IPS-20b (cell line): ENCODE data around the gene ZNF608.

Experiments used
- H3K27ac ChIP-seq: one replicate; pipeline ENCODE4 v1.5.1; 2013; ENCODE audit warnings: low read length
- H3K27me3 ChIP-seq: 2 replicates; pipeline ENCODE4 v1.6.1; 2013; ENCODE audit warnings: mild to moderate bottlenecking, low read length, inconsistent platforms; ENCODE audit not compliant: insufficient read depth
- H3K36me3 ChIP-seq: 2 replicates; pipeline ENCODE4 v1.6.1; 2013; ENCODE audit warnings: low read depth, mild to moderate bottlenecking, inconsistent platforms, low read length, moderate library complexity; ENCODE audit not compliant: insufficient read depth
- H3K4me1 ChIP-seq: 2 replicates; pipeline ENCODE4 v1.6.1; 2013; ENCODE audit warnings: mild to moderate bottlenecking, control low read depth, inconsistent platforms, low read length, moderate library complexity; ENCODE audit not compliant: insufficient read depth
- H3K4me3 ChIP-seq: 2 replicates; pipeline ENCODE4 v1.5.1; 2013; ENCODE audit warnings: mild to moderate bottlenecking, low read length, inconsistent platforms
- H3K9ac ChIP-seq: 2 replicates; pipeline ENCODE4 v1.6.1; 2013; ENCODE audit warnings: low read depth, mild to moderate bottlenecking, inconsistent platforms, low read length, moderate library complexity
- H3K9me3 ChIP-seq: 2 replicates; pipeline ENCODE4 v1.6.1; 2013; ENCODE audit warnings: mild to moderate bottlenecking, low read depth, low read length, inconsistent platforms; ENCODE audit not compliant: insufficient read depth

ZNF608 gene

GRCh38 chr5:124705577-124705976 lies 40.9 kb downstream of the ZNF608 start:
- Histone ChIP-seq H3K9ac (no peak overlapping the region), H3K27ac (no peak overlapping the region), H3K9me3 (no peaks in the 10 kb centered on the region), H3K4me3 (no peak overlapping the region), H3K27me3 (no peaks in the 10 kb centered on the region), H3K4me1 (peaks cover 81% of the 10 kb centered on the region), H3K36me3 (peaks cover 2% of the 10 kb centered on the region; the same call in 1 of the 2 replicates)

- no peak overlapping the region for H3K9ac ChIP-seq
- no peaks in the 10 kb centered on the region for H3K9me3 ChIP-seq
- peaks cover 79% of the 10 kb centered on the region for H3K4me1 ChIP-seq
- H3K36me3 ChIP-seq, result peaks cover 10% of the 10 kb centered on the region; the same call in 1 of the 2 replicates
- H3K27me3 ChIP-seq, result no peaks in the 10 kb centered on the region
- H3K27ac ChIP-seq, result no peak overlapping the region
- no peak overlapping the region for H3K4me3 ChIP-seq
Measured at GRCh38 chr5:124704594-124705284, 41.7 kb downstream of the ZNF608 start.

GRCh38 chr5:124703995-124704394 lies 42.4 kb downstream of the ZNF608 start:
- Histone ChIP-seq H3K9ac (no peak overlapping the region), H3K27ac (no peak overlapping the region), H3K4me1 (peaks cover 76% of the 10 kb centered on the region), H3K36me3 (peaks cover 18% of the 10 kb centered on the region), H3K9me3 (no peaks in the 10 kb centered on the region), H3K27me3 (no peaks in the 10 kb centered on the region), H3K4me3 (no peak overlapping the region)

GRCh38 chr5:124702525-124702924 lies 43.9 kb downstream of the ZNF608 start:
- no peak overlapping the region for H3K4me3 ChIP-seq
- peaks cover 81% of the 10 kb centered on the region for H3K4me1 ChIP-seq
- peak overlapping the region; percentile 34; the same call in 1 of the 2 replicates for H3K9ac ChIP-seq
- no peaks in the 10 kb centered on the region for H3K9me3 ChIP-seq
- H3K36me3 ChIP-seq, result peaks cover 21% of the 10 kb centered on the region
- H3K27ac ChIP-seq, result peak overlapping the region; percentile 24
- no peaks in the 10 kb centered on the region for H3K27me3 ChIP-seq

GRCh38 chr5:124701873-124702425 lies 44.5 kb downstream of the ZNF608 start:
- Histone ChIP-seq H3K9ac (peak overlapping the region; percentile 34; the same call in 1 of the 2 replicates), H3K4me3 (no peak overlapping the region), H3K4me1 (peaks cover 79% of the 10 kb centered on the region), H3K27me3 (no peaks in the 10 kb centered on the region), H3K36me3 (peaks cover 21% of the 10 kb centered on the region), H3K27ac (no peak overlapping the region), H3K9me3 (no peaks in the 10 kb centered on the region)

- peaks cover 70% of the 10 kb centered on the region for H3K4me1 ChIP-seq
- H3K27ac ChIP-seq, result no peak overlapping the region
- H3K4me3 ChIP-seq, result peak overlapping the region; percentile 10; the same call in 1 of the 2 replicates
- peaks cover 24% of the 10 kb centered on the region for H3K36me3 ChIP-seq
- no peaks in the 10 kb centered on the region for H3K9me3 ChIP-seq
- H3K9ac ChIP-seq, result no peak overlapping the region
- no peaks in the 10 kb centered on the region for H3K27me3 ChIP-seq
Measured at GRCh38 chr5:124701016-124701415, 45.4 kb downstream of the ZNF608 start.

GRCh38 chr5:124700333-124700732 lies 46.1 kb downstream of the ZNF608 start:
- H3K36me3 ChIP-seq, result peaks cover 24% of the 10 kb centered on the region
- no peak overlapping the region for H3K27ac ChIP-seq
- H3K9ac ChIP-seq, result no peak overlapping the region
- no peak overlapping the region for H3K4me3 ChIP-seq
- peaks cover 67% of the 10 kb centered on the region for H3K4me1 ChIP-seq
- H3K27me3 ChIP-seq, result no peaks in the 10 kb centered on the region
- H3K9me3 ChIP-seq, result no peaks in the 10 kb centered on the region

- Histone ChIP-seq H3K9ac (peak overlapping the region; percentile 6; the same call in 1 of the 2 replicates), H3K9me3 (no peaks in the 10 kb centered on the region), H3K27me3 (no peaks in the 10 kb centered on the region), H3K4me1 (peaks cover 55% of the 10 kb centered on the region), H3K27ac (no peak overlapping the region), H3K4me3 (no peak overlapping the region), H3K36me3 (peaks cover 24% of the 10 kb centered on the region)
Measured at GRCh38 chr5:124698770-124699169, 47.7 kb downstream of the ZNF608 start.

- H3K4me3 ChIP-seq, result no peak overlapping the region
- H3K9ac ChIP-seq, result peak overlapping the region; percentile 43; the same call in 1 of the 2 replicates
- H3K9me3 ChIP-seq, result no peaks in the 10 kb centered on the region
- H3K4me1 ChIP-seq, result peaks cover 49% of the 10 kb centered on the region
- peaks cover 24% of the 10 kb centered on the region for H3K36me3 ChIP-seq
- no peak overlapping the region for H3K27ac ChIP-seq
- no peaks in the 10 kb centered on the region for H3K27me3 ChIP-seq
Measured at GRCh38 chr5:124697933-124698591, 48.4 kb downstream of the ZNF608 start.

- Histone ChIP-seq H3K9ac (no peak overlapping the region), H3K4me1 (peaks cover 43% of the 10 kb centered on the region), H3K27me3 (no peaks in the 10 kb centered on the region), H3K4me3 (no peak overlapping the region), H3K27ac (no peak overlapping the region), H3K36me3 (peaks cover 24% of the 10 kb centered on the region), H3K9me3 (no peaks in the 10 kb centered on the region)
Measured at GRCh38 chr5:124697501-124697900, 48.9 kb downstream of the ZNF608 start.

GRCh38 chr5:124696898-124697297 lies 49.5 kb downstream of the ZNF608 start:
- Histone ChIP-seq H3K4me1 (peaks cover 37% of the 10 kb centered on the region), H3K27ac (no peak overlapping the region), H3K36me3 (peaks cover 24% of the 10 kb centered on the region), H3K9ac (no peak overlapping the region), H3K9me3 (no peaks in the 10 kb centered on the region), H3K4me3 (no peak overlapping the region), H3K27me3 (no peaks in the 10 kb centered on the region)
